ENCODE results near the gene EHMT1. TPM values are rescaled to one million over a fixed set of nuclear protein-coding genes. Genes with fewer than 3 reads are reported as not detected.

The EHMT1 gene
- total RNA-seq, 2 experiments from 2014 or later, result 145 to 295 TPM

DNA sequence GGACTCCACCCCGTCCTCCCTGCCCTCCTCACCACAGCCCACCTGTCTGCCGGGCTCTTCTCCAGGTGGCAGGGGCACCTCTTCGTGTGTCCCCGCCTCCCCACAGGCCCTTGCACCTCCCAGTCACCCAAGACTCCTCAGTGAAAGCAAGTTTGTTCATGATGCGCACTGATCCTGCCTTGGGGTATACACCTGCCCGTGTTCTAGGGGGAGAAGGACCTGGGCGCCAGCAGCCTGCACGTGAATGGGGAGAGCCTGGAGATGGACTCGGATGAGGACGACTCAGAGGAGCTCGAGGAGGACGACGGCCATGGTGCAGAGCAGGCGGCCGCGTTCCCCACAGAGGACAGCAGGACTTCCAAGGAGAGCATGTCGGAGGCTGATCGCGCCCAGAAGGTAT is 124.9 kb downstream of the EHMT1 start:
- Histone ChIP-seq H3K4me1 (ENCODE audit: insufficient read depth, low read length, poor library complexity, severe bottlenecking) (peaks cover 54% of the 10 kb centered on the region), H3K4me2 (ENCODE audit: low read length) (no peak overlapping the region), H3K9me3 (ENCODE audit: low read length) (no peaks in the 10 kb centered on the region), H3K36me3 (ENCODE audit: insufficient read depth, low read length) (peaks cover 85% of the 10 kb centered on the region), H3K4me3 (ENCODE audit: low read depth, low read length, poor library complexity, severe bottlenecking) (no peak overlapping the region), H2AFZ (ENCODE audit: low read length) (no peak overlapping the region), H3K9me2 (ENCODE audit: insufficient read depth, low read length) (no peaks in the 10 kb centered on the region), H3K79me2 (ENCODE audit: insufficient read depth, low read depth, low read length) (peaks cover 47% of the 10 kb centered on the region), H3K27ac (ENCODE audit: low read depth, low read length, poor library complexity, severe bottlenecking) (no peak overlapping the region), H4K20me1 (ENCODE audit: insufficient read depth, low read length) (no peaks in the 10 kb centered on the region)
- DNase-seq (ENCODE audit: low spot score), result no peak
- TF ChIP-seq EZH2phosphoT487 (IDR thresholded peaks at IDR 0.05; ENCODE audit: borderline replicate concordance, low read depth, low read length) (no peak), CTCF (conservative IDR thresholded peaks at IDR 0.05; ENCODE audit: low read length) (no peak)
- intact Hi-C loops (cut with micrococcal nuclease; ENCODE audit: unreplicated experiment), result loop anchor here (2.0 kb wide), 1 partner anchor 71 kb away; no protein-coding TSS in a partner anchor
- ChIA-PET CTCF (ENCODE audit: unreplicated experiment) (no interaction called here), POLR2A (interaction anchor here (0.5 kb wide), 1 partner anchor 315 kb away, joined by 6 read pairs; no protein-coding TSS in a partner anchor)
- BruUV-seq (replicated peaks), result no TSS peak

DNA sequence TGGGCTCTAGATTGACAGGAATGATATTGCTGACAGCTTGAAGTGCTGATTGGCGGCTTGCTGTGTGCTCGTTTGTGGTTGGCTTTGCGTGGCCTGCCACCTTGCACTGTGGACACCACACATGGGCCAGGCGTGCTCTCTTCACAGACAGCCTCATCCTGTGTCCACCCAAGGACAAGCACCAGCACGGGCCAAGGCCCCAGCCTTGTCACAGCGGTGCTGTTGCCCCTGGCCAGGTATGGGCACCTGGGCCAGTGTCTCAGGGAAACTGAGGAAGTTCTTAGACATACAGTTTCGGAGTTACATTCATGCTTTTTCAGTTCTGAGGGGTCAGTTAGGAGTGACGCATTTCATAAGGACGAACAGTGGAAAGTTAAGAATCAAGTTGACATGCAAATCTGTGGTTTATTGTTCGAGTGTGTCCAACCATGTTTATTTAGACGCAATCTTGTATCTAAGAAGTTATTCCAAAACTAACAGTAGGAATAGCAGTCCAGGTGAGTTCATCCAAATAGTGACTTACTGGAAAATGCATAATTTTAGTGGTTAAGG is 125.9 kb downstream of the EHMT1 start:
- CTCF ChIA-PET (ENCODE audit: unreplicated experiment), result interaction anchor here (1.6 kb wide), 1 partner anchor 72 kb away, joined by 3 read pairs; no protein-coding TSS in a partner anchor
- intact Hi-C loops (cut with micrococcal nuclease; ENCODE audit: unreplicated experiment), result loop anchor here (2.0 kb wide), 1 partner anchor 72 kb away; no protein-coding TSS in a partner anchor
- peak overlapping the region; percentile 6 for H3K4me3 ChIP-seq (ENCODE audit: low read depth, low read length, poor library complexity, severe bottlenecking)

More for the DNA sequence above, 125.9 kb downstream of the EHMT1 start:
- no peak for TF ChIP-seq CTCF (conservative IDR thresholded peaks at IDR 0.05; ENCODE audit: low read length)
- TF ChIP-seq EZH2phosphoT487 (IDR thresholded peaks at IDR 0.05; ENCODE audit: borderline replicate concordance, low read depth, low read length), result no peak
- peak overlapping the region; percentile 63 for H3K27ac ChIP-seq (ENCODE audit: low read depth, low read length, poor library complexity, severe bottlenecking)
- POLR2A ChIA-PET, result no interaction called here
- peaks cover 41% of the 10 kb centered on the region for H3K79me2 ChIP-seq (ENCODE audit: insufficient read depth, low read depth, low read length)
- no peaks in the 10 kb centered on the region for H3K9me3 ChIP-seq (ENCODE audit: low read length)
- DNase-seq (ENCODE audit: low spot score), result no peak
- no peak overlapping the region for H2AFZ ChIP-seq (ENCODE audit: low read length)
- BruUV-seq (replicated peaks), result no TSS peak
- peaks cover 90% of the 10 kb centered on the region for H3K36me3 ChIP-seq (ENCODE audit: insufficient read depth, low read length)
- peak overlapping the region; percentile 52 for H3K4me2 ChIP-seq (ENCODE audit: low read length)
- no peaks in the 10 kb centered on the region for H3K9me2 ChIP-seq (ENCODE audit: insufficient read depth, low read length)
- H4K20me1 ChIP-seq (ENCODE audit: insufficient read depth, low read length), result no peaks in the 10 kb centered on the region
- H3K4me1 ChIP-seq (ENCODE audit: insufficient read depth, low read length, poor library complexity, severe bottlenecking), result peaks cover 44% of the 10 kb centered on the region
